ENCODE measurements around the gene FERD3L.

The FERD3L gene

GRCh38 chr7:19102884-19103283 is 42.3 kb downstream of the FERD3L start:
- DNase-seq: no peak
- Histone ChIP-seq H3K4me1 (peaks cover 3 to 19% (median 9%) of the 10 kb centered on the region in 4 donors), H3K36me3 (no peaks in the 10 kb centered on the region), H3K4me3 (no peak overlapping the region), H3K27me3 (peaks cover 5 to 15% of the 10 kb centered on the region in 2 donors), H3K27ac (no peak overlapping the region), H3K9me3 (no peaks in the 10 kb centered on the region)
- intact Hi-C loops (cut with DNase I; ENCODE audit: low total_unique reads): no loop called here
- TF ChIP-seq, protein P1, sequence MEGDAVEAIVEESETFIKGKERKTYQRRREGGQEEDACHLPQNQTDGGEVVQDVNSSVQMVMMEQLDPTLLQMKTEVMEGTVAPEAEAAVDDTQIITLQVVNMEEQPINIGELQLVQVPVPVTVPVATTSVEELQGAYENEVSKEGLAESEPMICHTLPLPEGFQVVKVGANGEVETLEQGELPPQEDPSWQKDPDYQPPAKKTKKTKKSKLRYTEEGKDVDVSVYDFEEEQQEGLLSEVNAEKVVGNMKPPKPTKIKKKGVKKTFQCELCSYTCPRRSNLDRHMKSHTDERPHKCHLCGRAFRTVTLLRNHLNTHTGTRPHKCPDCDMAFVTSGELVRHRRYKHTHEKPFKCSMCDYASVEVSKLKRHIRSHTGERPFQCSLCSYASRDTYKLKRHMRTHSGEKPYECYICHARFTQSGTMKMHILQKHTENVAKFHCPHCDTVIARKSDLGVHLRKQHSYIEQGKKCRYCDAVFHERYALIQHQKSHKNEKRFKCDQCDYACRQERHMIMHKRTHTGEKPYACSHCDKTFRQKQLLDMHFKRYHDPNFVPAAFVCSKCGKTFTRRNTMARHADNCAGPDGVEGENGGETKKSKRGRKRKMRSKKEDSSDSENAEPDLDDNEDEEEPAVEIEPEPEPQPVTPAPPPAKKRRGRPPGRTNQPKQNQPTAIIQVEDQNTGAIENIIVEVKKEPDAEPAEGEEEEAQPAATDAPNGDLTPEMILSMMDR (IDR thresholded peaks at IDR 0.05): no peak

DNA sequence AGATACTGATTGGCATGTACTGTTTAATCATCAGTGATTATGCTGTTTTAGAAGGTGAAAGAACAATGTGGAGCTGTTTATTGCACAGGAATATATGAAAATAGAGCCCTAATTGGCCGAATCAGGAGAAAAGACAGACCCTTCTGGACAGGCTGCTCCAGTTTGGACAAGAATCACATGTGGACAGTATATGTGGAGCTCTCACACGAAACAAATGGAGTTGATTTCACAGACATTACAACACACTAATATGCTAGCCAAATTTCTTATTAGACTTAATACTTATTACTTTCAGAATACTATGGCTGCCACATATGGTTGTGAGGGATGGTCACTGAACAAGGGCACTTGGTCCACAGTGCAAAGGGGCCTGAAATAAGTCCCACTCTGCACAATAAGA is 43.3 kb downstream of the FERD3L start:
- Histone ChIP-seq H3K27ac (no peak overlapping the region), H3K36me3 (no peaks in the 10 kb centered on the region), H3K4me3 (no peak overlapping the region), H3K9me3 (no peaks in the 10 kb centered on the region), H3K4me1 (peaks cover 1 to 12% (median 7%) of the 10 kb centered on the region in 4 donors), H3K27me3 (peaks cover 5 to 15% of the 10 kb centered on the region in 2 donors)
- TF ChIP-seq, protein P1 (IDR thresholded peaks at IDR 0.05): no peak
- no peak for DNase-seq
- intact Hi-C loops (cut with DNase I; ENCODE audit: low total_unique reads): no loop called here

DNA sequence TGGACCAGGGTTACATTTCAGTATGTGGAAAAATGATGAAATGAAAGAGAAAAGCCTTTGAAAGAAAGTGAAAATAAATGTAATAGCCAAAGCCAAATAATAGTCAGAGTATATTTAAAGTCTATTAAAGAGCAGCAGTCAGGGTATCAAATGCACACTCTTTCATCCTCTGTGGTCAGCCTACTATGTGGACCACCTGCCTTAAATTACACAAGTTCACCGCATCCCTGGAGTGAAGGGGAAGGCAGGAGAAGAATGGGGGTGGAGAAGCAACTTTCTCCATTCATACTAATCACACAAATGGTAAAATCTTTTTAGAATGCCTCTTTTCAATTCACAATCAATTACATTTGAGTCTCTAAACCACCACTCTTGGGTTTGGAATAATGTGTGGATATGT is 43.7 kb downstream of the FERD3L start:
- no peak for DNase-seq
- intact Hi-C loops (cut with DNase I; ENCODE audit: low total_unique reads): no loop called here
- Histone ChIP-seq H3K27me3 (peaks cover 5 to 15% of the 10 kb centered on the region in 2 donors), H3K36me3 (no peaks in the 10 kb centered on the region), H3K4me1 (peaks cover 0 to 8% (median 3%) of the 10 kb centered on the region in 4 donors), H3K9me3 (no peaks in the 10 kb centered on the region), H3K27ac (no peak overlapping the region), H3K4me3 (no peak overlapping the region)
- TF ChIP-seq, protein P1 (IDR thresholded peaks at IDR 0.05): no peak

- TF ChIP-seq, protein P1 (IDR thresholded peaks at IDR 0.05): no peak
- Histone ChIP-seq H3K27ac (no peak overlapping the region), H3K9me3 (no peaks in the 10 kb centered on the region), H3K27me3 (peaks cover 4 to 5% of the 10 kb centered on the region in 2 donors), H3K4me1 (no peaks in the 10 kb centered on the region), H3K4me3 (no peak overlapping the region), H3K36me3 (no peaks in the 10 kb centered on the region)
- no peak for DNase-seq
- intact Hi-C loops (cut with DNase I; ENCODE audit: low total_unique reads): no loop called here
Measured at GRCh38 chr7:19099924-19100323, 45.3 kb downstream of the FERD3L start.

GRCh38 chr7:19099194-19099593 is 46.0 kb downstream of the FERD3L start:
- no peak overlapping the region for H3K27ac ChIP-seq
- H3K27me3 ChIP-seq: peaks cover 0 to 5% of the 10 kb centered on the region in 2 donors
- TF ChIP-seq, protein P1 (IDR thresholded peaks at IDR 0.05): no peak
- H3K36me3 ChIP-seq: no peaks in the 10 kb centered on the region
- H3K9me3 ChIP-seq: no peaks in the 10 kb centered on the region
- intact Hi-C loops (cut with DNase I; ENCODE audit: low total_unique reads): no loop called here
- no peak for DNase-seq
- no peaks in the 10 kb centered on the region for H3K4me1 ChIP-seq
- no peak overlapping the region for H3K4me3 ChIP-seq

GRCh38 chr7:19098510-19098909 is 46.7 kb downstream of the FERD3L start:
- peaks cover 0 to 5% of the 10 kb centered on the region in 2 donors for H3K27me3 ChIP-seq
- TF ChIP-seq, protein P1 (IDR thresholded peaks at IDR 0.05): no peak

More at GRCh38 chr7:19098510-19098909, 46.7 kb downstream of the FERD3L start:
- H3K9me3 ChIP-seq: no peaks in the 10 kb centered on the region
- H3K4me3 ChIP-seq: no peak overlapping the region
- H3K4me1 ChIP-seq: no peaks in the 10 kb centered on the region
- DNase-seq: no peak
- intact Hi-C loops (cut with DNase I; ENCODE audit: low total_unique reads): no loop called here
- H3K36me3 ChIP-seq: no peaks in the 10 kb centered on the region
- no peak overlapping the region for H3K27ac ChIP-seq
